Liver (tissue), 9 donors: ENCODE data around the gene ABCA8. TPM values are rescaled to one million over a fixed set of nuclear protein-coding genes. Genes with fewer than 3 reads are reported as not detected.

ENCODE experiments used
- DNase-seq: peaks from one replicate; pipeline ENCODE4 v3.0.0-alpha.2; 2017; ENCODE audit warnings: low spot score
- H3K27ac ChIP-seq, 2 donors: one replicate each; pipeline ENCODE4 v1.7.0; 2013; ENCODE audit warnings: inconsistent platforms in 2 of 2, low read length in 2 of 2, control low read depth in 1 of 2, low read depth in 1 of 2, mild to moderate bottlenecking in 1 of 2
- H3K27me3 ChIP-seq, 4 donors: one replicate each; pipeline versions ENCODE4 v1.6.1 to v1.7.0; 2013; ENCODE audit warnings: low read length in 3 of 4, inconsistent platforms in 1 of 4, mild to moderate bottlenecking in 1 of 4, moderate library complexity in 1 of 4; ENCODE audit not compliant: control insufficient read depth in 4 of 4, insufficient read depth in 4 of 4
- H3K36me3 ChIP-seq, 4 donors: one replicate each; pipeline versions ENCODE4 v1.6.1 to v1.7.0; 2013; ENCODE audit warnings: low read length in 3 of 4, mild to moderate bottlenecking in 3 of 4, low read depth in 1 of 4, moderate library complexity in 1 of 4; ENCODE audit not compliant: control insufficient read depth in 4 of 4, insufficient read depth in 3 of 4
- H3K4me1 ChIP-seq, 4 donors: one replicate each; pipeline versions ENCODE4 v1.6.1 to v1.7.0; 2013; ENCODE audit warnings: low read length in 3 of 4, mild to moderate bottlenecking in 3 of 4, moderate library complexity in 1 of 4; ENCODE audit not compliant: control insufficient read depth in 4 of 4, insufficient read depth in 4 of 4
- H3K4me3 ChIP-seq, 3 donors: one replicate each; pipeline versions ENCODE4 v1.6.1 to v1.7.0; 2013; ENCODE audit warnings: low read length in 3 of 3, control low read depth in 1 of 3, low read depth in 1 of 3, mild to moderate bottlenecking in 1 of 3
- H3K9ac ChIP-seq, 2 donors: one replicate each; pipeline ENCODE4 v1.7.0; 2013; ENCODE audit warnings: low read length in 2 of 2, mild to moderate bottlenecking in 2 of 2, moderate library complexity in 2 of 2, control low read depth in 1 of 2, low read depth in 1 of 2
- H3K9me3 ChIP-seq, 4 donors: one replicate each; pipeline versions ENCODE4 v1.6.1 to v1.7.0; 2013; ENCODE audit warnings: low read length in 3 of 4; ENCODE audit not compliant: control insufficient read depth in 4 of 4
- ATF3 ChIP-seq: IDR thresholded peaks from 2 replicates; pipeline ENCODE4 v1.6.1; 2016; ENCODE audit warnings: antibody characterized with exemption
- CTCF ChIP-seq: fragments of 150-350 bp; IDR thresholded peaks from 2 replicates; pipeline ENCODE4 v1.5.1; 2017; ENCODE audit warnings: improper control_type of control experiment, low read depth, low read length; ENCODE audit not compliant: missing input control
- FOXA2 ChIP-seq: IDR thresholded peaks from 2 replicates; pipeline ENCODE4 v1.6.1; 2016; ENCODE audit warnings: antibody characterized with exemption
- GABPA ChIP-seq, 2 donors: IDR thresholded peaks in 1 of 2; conservative IDR thresholded peaks in 1 of 2; 2 replicates each; pipeline ENCODE4 v1.6.1; 2016; ENCODE audit warnings: antibody characterized with exemption in 2 of 2, mild to moderate bottlenecking in 1 of 2, moderate library complexity in 1 of 2
- HNF4A ChIP-seq, 2 donors: conservative IDR thresholded peaks; 2 replicates each; pipeline ENCODE4 v1.6.1; 2016; ENCODE audit warnings: antibody characterized with exemption in 2 of 2, mild to moderate bottlenecking in 2 of 2
- JUND ChIP-seq, 2 donors: IDR thresholded peaks; 2 replicates each; pipeline ENCODE4 v1.6.1; 2016; ENCODE audit warnings: antibody characterized with exemption in 2 of 2
- MAX ChIP-seq: IDR thresholded peaks from 2 replicates; pipeline ENCODE4 v1.6.1; 2016; ENCODE audit warnings: antibody characterized with exemption
- NR2F2 ChIP-seq: IDR thresholded peaks from 2 replicates; pipeline ENCODE4 v1.6.1; 2016; ENCODE audit warnings: antibody characterized with exemption
- RAD21 ChIP-seq, 2 donors: IDR thresholded peaks; 2 replicates each; pipeline ENCODE4 v1.6.1; 2016; ENCODE audit warnings: antibody characterized with exemption in 2 of 2, mild to moderate bottlenecking in 2 of 2
- RXRA ChIP-seq, 2 donors: IDR thresholded peaks; 2 replicates each; pipeline ENCODE4 v1.6.1; 2017 to 2018; ENCODE audit warnings: antibody characterized with exemption in 2 of 2, mild to moderate bottlenecking in 1 of 2
- YY1 ChIP-seq: IDR thresholded peaks from 2 replicates; pipeline ENCODE4 v1.6.1; 2016; ENCODE audit warnings: antibody characterized with exemption, mild to moderate bottlenecking
- WGBS: extraction: QIAGEN DNeasy Blood & Tissue Kit; methylation state at CpG from one replicate; pipeline ENCODE4 v1.1.7; 2013; 5-methylcytosine and 5-hydroxymethylcytosine counted together
- polyA plus RNA-seq, 2 donors: library from polyadenylated mRNA; stranded (reverse) in 1 of 2; unstranded in 1 of 2; fragments of 200-250 nt in 1 of 2; fragments of >200 nt in 1 of 2; fragmentation: Nextera tagmentation in 1 of 2; extraction: Ambion mirVana in 1 of 2; gene quantifications; one replicate each; pipeline versions ENCODE4 v1.2.1 to v1.2.3, GENCODE V29; 2013 to 2015
- total RNA-seq, 2 donors: library from RNA; depleted of rRNA; stranded (reverse); fragments of >200 nt; gene quantifications; one replicate each; pipeline ENCODE4 v1.2.3, GENCODE V29; 2014
- TF ChIP-seq, protein P1 (sequence below): IDR thresholded peaks from 2 replicates; pipeline ENCODE4 v1.6.1; 2016; ENCODE audit warnings: antibody characterized with exemption
- TF ChIP-seq, protein P2 (sequence below): IDR thresholded peaks from 2 replicates; pipeline ENCODE4 v1.6.1; 2016; ENCODE audit warnings: antibody characterized with exemption, mild to moderate bottlenecking
- donor health status: healthy.
- donor health status: healthy.
- donor health status: healthy.
- donor health status: healthy.
- donor health status: healthy.

The ABCA8 gene
- total and polyA plus RNA-seq, 4 donors, result 9.3 to 72.2 (median 14.0) TPM

- Histone ChIP-seq H3K27ac (no peak overlapping the region), H3K36me3 (no peaks in the 10 kb centered on the region), H3K4me1 (no peaks in the 10 kb centered on the region), H3K9me3 (no peaks in the 10 kb centered on the region), H3K4me3 (no peak overlapping the region), H3K27me3 (no peaks in the 10 kb centered on the region), H3K9ac (no peak overlapping the region)
- WGBS, result 86% methylated on average over 7 of the region's 7 CpGs
- DNase-seq, result no peak
- TF ChIP-seq RXRA (IDR thresholded peaks at IDR 0.05), result no peak
- no peak for TF ChIP-seq CTCF
- no peak for TF ChIP-seq MAX
- TF ChIP-seq YY1, result no peak
- no peak for TF ChIP-seq FOXA2
- no peak for TF ChIP-seq ATF3
- no peak for TF ChIP-seq HNF4A (conservative IDR thresholded peaks at IDR 0.05)
- TF ChIP-seq, protein P1, sequence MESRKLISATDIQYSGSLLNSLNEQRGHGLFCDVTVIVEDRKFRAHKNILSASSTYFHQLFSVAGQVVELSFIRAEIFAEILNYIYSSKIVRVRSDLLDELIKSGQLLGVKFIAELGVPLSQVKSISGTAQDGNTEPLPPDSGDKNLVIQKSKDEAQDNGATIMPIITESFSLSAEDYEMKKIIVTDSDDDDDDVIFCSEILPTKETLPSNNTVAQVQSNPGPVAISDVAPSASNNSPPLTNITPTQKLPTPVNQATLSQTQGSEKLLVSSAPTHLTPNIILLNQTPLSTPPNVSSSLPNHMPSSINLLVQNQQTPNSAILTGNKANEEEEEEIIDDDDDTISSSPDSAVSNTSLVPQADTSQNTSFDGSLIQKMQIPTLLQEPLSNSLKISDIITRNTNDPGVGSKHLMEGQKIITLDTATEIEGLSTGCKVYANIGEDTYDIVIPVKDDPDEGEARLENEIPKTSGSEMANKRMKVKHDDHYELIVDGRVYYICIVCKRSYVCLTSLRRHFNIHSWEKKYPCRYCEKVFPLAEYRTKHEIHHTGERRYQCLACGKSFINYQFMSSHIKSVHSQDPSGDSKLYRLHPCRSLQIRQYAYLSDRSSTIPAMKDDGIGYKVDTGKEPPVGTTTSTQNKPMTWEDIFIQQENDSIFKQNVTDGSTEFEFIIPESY, result no peak
- TF ChIP-seq, protein P2, sequence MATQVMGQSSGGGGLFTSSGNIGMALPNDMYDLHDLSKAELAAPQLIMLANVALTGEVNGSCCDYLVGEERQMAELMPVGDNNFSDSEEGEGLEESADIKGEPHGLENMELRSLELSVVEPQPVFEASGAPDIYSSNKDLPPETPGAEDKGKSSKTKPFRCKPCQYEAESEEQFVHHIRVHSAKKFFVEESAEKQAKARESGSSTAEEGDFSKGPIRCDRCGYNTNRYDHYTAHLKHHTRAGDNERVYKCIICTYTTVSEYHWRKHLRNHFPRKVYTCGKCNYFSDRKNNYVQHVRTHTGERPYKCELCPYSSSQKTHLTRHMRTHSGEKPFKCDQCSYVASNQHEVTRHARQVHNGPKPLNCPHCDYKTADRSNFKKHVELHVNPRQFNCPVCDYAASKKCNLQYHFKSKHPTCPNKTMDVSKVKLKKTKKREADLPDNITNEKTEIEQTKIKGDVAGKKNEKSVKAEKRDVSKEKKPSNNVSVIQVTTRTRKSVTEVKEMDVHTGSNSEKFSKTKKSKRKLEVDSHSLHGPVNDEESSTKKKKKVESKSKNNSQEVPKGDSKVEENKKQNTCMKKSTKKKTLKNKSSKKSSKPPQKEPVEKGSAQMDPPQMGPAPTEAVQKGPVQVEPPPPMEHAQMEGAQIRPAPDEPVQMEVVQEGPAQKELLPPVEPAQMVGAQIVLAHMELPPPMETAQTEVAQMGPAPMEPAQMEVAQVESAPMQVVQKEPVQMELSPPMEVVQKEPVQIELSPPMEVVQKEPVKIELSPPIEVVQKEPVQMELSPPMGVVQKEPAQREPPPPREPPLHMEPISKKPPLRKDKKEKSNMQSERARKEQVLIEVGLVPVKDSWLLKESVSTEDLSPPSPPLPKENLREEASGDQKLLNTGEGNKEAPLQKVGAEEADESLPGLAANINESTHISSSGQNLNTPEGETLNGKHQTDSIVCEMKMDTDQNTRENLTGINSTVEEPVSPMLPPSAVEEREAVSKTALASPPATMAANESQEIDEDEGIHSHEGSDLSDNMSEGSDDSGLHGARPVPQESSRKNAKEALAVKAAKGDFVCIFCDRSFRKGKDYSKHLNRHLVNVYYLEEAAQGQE, result no peak
- no peak for TF ChIP-seq RAD21 (IDR thresholded peaks at IDR 0.05)
- TF ChIP-seq GABPA (IDR thresholded peaks at IDR 0.05 in 1 of 2, conservative IDR thresholded peaks at IDR 0.05 in 1 of 2), result no peak
- no peak for TF ChIP-seq NR2F2
- no peak for TF ChIP-seq JUND (IDR thresholded peaks at IDR 0.05)
Measured at GRCh38 chr17:68849673-68850610, 105.2 kb downstream of the ABCA8 start.

- H3K4me3 ChIP-seq, result no peak overlapping the region
- no peak for DNase-seq
- no peaks in the 10 kb centered on the region for H3K36me3 ChIP-seq
- no peaks in the 10 kb centered on the region for H3K27me3 ChIP-seq
- H3K27ac ChIP-seq, result no peak overlapping the region
- whole genome bisulfite sequencing, result 63% methylated on average over 1 of the region's 1 CpG
- H3K9me3 ChIP-seq, result no peaks in the 10 kb centered on the region
- H3K4me1 ChIP-seq, result peaks cover 3 to 11% (median 6%) of the 10 kb centered on the region in 4 donors
- no peak for TF ChIP-seq CTCF
- TF ChIP-seq, protein P2, result no peak
- TF ChIP-seq, protein P1, result no peak
- no peak overlapping the region for H3K9ac ChIP-seq
Measured at GRCh38 chr17:68847711-68848110, 107.5 kb downstream of the ABCA8 start.
